Forelimb muscle (tissue), 1 donor: ENCODE measurements around the gene CCNF. TPM values are rescaled to one million over a fixed set of nuclear protein-coding genes. Genes with fewer than 3 reads are reported as not detected.
"Not testable (repeated sequence)": the region's sequence is repeated elsewhere in the genome, so short reads cannot be mapped to it uniquely, and the experiment has no call there.

Experiments
- DNase-seq: peaks from one replicate; pipeline ENCODE4 v3.0.0-alpha.2; 2013; ENCODE audit warnings: low read depth
- polyA plus RNA-seq: library from polyadenylated mRNA; unstranded; fragments of 120-200 nt; gene quantifications from one replicate; pipeline ENCODE4 v1.2.1, GENCODE V29; 2013; ENCODE audit not compliant: insufficient read length

Gene CCNF
- polyA plus RNA-seq, 1 donor: 6.2 TPM

GRCh38 chr16:2428051-2428783 is 1.0 kb upstream of the CCNF start:
- DNase-seq: no peak

- no peak for DNase-seq
Observed at GRCh38 chr16:2428784-2429033, 538 bp upstream of the CCNF start.

- no peak for DNase-seq
Observed at GRCh38 chr16:2429771-2430663, 770 bp downstream of the CCNF start.

- DNase-seq: no peak
Observed at GRCh38 chr16:2432286-2432685, 3.0 kb downstream of the CCNF start.

- no peak for DNase-seq
Observed at GRCh38 chr16:2432801-2433505, 3.7 kb downstream of the CCNF start.

- not testable (repeated sequence) for DNase-seq
Observed at GRCh38 chr16:2435236-2435635, 6.0 kb downstream of the CCNF start.

GRCh38 chr16:2436110-2436509 is 6.9 kb downstream of the CCNF start:
- no peak for DNase-seq

- no peak for DNase-seq
Observed at GRCh38 chr16:2437032-2437790, 8.0 kb downstream of the CCNF start.

- DNase-seq: no peak
Observed at GRCh38 chr16:2438121-2438520, 8.9 kb downstream of the CCNF start.

- no peak for DNase-seq
Observed at GRCh38 chr16:2439598-2439997, 10.4 kb downstream of the CCNF start.

- DNase-seq: not testable (repeated sequence)
Observed at GRCh38 chr16:2441143-2441804, 12.0 kb downstream of the CCNF start.

GRCh38 chr16:2443555-2443954 is 14.3 kb downstream of the CCNF start:
- no peak for DNase-seq

- no peak for DNase-seq
Observed at GRCh38 chr16:2447920-2448583, 18.8 kb downstream of the CCNF start.

- DNase-seq: no peak
Observed at GRCh38 chr16:2449118-2449517, 19.9 kb downstream of the CCNF start.

GRCh38 chr16:2450535-2450934 is 21.3 kb downstream of the CCNF start:
- no peak for DNase-seq

- DNase-seq: no peak
Observed at GRCh38 chr16:2450975-2451381, 21.7 kb downstream of the CCNF start.

- DNase-seq: no peak
Observed at GRCh38 chr16:2451851-2452320, 22.6 kb downstream of the CCNF start.

- no peak for DNase-seq
Observed at GRCh38 chr16:2452650-2453049, 23.4 kb downstream of the CCNF start.

GRCh38 chr16:2455081-2455845 is 26.0 kb downstream of the CCNF start:
- no peak for DNase-seq
